Stomach (tissue), 9 donors: ENCODE measurements around the gene FAAP100. TPM values are rescaled to one million over a fixed set of nuclear protein-coding genes. Genes with fewer than 3 reads are reported as not detected.

Experiments used
- DNase-seq, 2 donors: peaks; one replicate each; pipeline versions ENCODE4 v3.0.0 to v3.0.0-alpha.2; 2013 to 2019
- H3K27ac ChIP-seq, 5 donors: fragments of 200-600 bp in 4 of 5; sonication (generic) in 4 of 5; one replicate each; pipeline ENCODE4 v1.5.1; 2013 to 2019; ENCODE audit warnings: mild to moderate bottlenecking in 1 of 5, moderate library complexity in 1 of 5
- H3K27me3 ChIP-seq, 3 donors: fragments of 200-600 bp; sonication (generic); one replicate each; pipeline ENCODE4 v1.5.1; 2017 to 2019; ENCODE audit warnings: mixed run types in 1 of 3
- H3K36me3 ChIP-seq, 4 donors: fragments of 200-600 bp; sonication (generic); 1 replicate in 3 of 4; 2 replicates in 1 of 4; pipeline ENCODE4 v1.5.1; 2016 to 2019
- H3K4me1 ChIP-seq, 4 donors: fragments of 200-600 bp; sonication (generic); one replicate each; pipeline ENCODE4 v1.5.1; 2016 to 2019
- H3K4me3 ChIP-seq, 4 donors: fragments of 200-600 bp; sonication (generic) in 3 of 4; one replicate each; pipeline ENCODE4 v1.5.1; 2016 to 2019; ENCODE audit warnings: mild to moderate bottlenecking in 1 of 4
- H3K9me3 ChIP-seq, 4 donors: fragments of 200-600 bp; sonication (generic); one replicate each; pipeline ENCODE4 v1.5.1; 2016 to 2019
- EP300 ChIP-seq: sonication (generic); formaldehyde crosslinking; IDR thresholded peaks from one replicate; pipeline ENCODE4 v1.6.1; 2017; ENCODE audit warnings: antibody characterized with exemption
- POLR2A ChIP-seq, 4 donors: fragments of 450-650 bp; IDR thresholded peaks; one replicate each; pipeline ENCODE4 v1.6.1; 2016; ENCODE audit warnings: antibody characterized with exemption in 4 of 4, control low read depth in 2 of 4, mild to moderate bottlenecking in 1 of 4, moderate library complexity in 1 of 4
- POLR2AphosphoS5 ChIP-seq, 3 donors: sonication (generic); formaldehyde crosslinking; IDR thresholded peaks; one replicate each; pipeline ENCODE4 v1.6.1; 2016; ENCODE audit warnings: antibody characterized with exemption in 3 of 3
- WGBS, 5 donors: extraction: QIAGEN DNeasy Blood & Tissue Kit in 3 of 5; methylation state at CpG; one replicate each; pipeline versions ENCODE4 v1.1.5 to v1.1.7; 2013 to 2018; 5-methylcytosine and 5-hydroxymethylcytosine counted together
- intact Hi-C: fragments of 100-400 bp; cut with DNase I; formaldehyde crosslinking; loops from one replicate; pipeline ENCODE4 v1.15.1; 2023; ENCODE audit warnings: low total_unique reads
- polyA plus RNA-seq, 3 donors: library from polyadenylated mRNA; stranded (reverse); fragments of 200-250 nt; gene quantifications; one replicate each; pipeline ENCODE4 v1.2.3, GENCODE V29; 2013
- total RNA-seq, 5 donors: library from RNA; depleted of rRNA; stranded (reverse); fragments of >200 nt; gene quantifications; one replicate each; pipeline versions ENCODE4 v1.1.0 to v1.2.3, GENCODE V29; 2014 to 2016
- TF ChIP-seq, protein P1 (sequence below), 7 experiments: fragments of 450-650 bp in 4 of 7; fragments of 200-600 bp in 3 of 7; sonication (generic) in 3 of 7; IDR thresholded peaks; one replicate each; pipeline ENCODE4 v1.5.1; 2016 to 2019; ENCODE audit warnings: antibody characterized with exemption in 7 of 7, control low read depth in 2 of 7, mild to moderate bottlenecking in 1 of 7
- donor health status: healthy with polysubstance abuse.
- donor health status: Bipolar disorder and iron deficiency.
- donor health status: healthy.

FAAP100 gene
- total and polyA plus RNA-seq, 8 donors, result 11.9 to 130 (median 24.3) TPM

DNA sequence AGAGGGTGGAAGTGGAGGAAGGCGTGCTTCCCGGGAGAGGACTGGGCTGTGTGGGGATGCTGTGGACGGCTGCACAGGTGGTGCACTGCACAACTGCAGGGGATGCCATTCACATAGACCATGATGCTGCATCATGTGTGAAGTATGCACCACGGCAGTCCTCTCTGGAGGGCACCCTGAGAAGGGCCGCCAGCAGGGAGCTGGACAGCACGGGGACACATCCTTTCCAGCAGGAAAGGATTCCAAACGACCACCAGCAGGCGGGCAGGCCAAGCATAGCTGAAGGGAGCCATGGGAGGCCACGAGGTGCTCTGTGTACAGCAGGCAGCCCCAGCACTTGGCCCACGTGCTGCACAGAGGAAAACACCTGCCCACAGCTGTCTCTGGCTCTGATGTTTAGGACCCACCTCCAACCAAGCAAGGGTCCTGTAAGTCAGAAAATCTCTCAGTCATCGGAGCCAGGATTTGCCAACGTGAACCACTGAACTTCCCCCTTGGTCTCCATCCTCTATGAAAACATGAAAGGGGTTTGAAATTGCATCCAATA is 49.6 kb downstream of the FAAP100 start:
- peaks cover 0 to 9% (median 0%) of the 10 kb centered on the region in 3 donors for H3K27me3 ChIP-seq
- H3K4me1 ChIP-seq, result no peaks in the 10 kb centered on the region
- no peak overlapping the region for H3K4me3 ChIP-seq
- H3K27ac ChIP-seq, result no peak overlapping the region
- TF ChIP-seq POLR2AphosphoS5 (IDR thresholded peaks at IDR 0.05) (no peak), POLR2A (IDR thresholded peaks at IDR 0.05) (no peak), EP300 (no peak)
- TF ChIP-seq, protein P1, sequence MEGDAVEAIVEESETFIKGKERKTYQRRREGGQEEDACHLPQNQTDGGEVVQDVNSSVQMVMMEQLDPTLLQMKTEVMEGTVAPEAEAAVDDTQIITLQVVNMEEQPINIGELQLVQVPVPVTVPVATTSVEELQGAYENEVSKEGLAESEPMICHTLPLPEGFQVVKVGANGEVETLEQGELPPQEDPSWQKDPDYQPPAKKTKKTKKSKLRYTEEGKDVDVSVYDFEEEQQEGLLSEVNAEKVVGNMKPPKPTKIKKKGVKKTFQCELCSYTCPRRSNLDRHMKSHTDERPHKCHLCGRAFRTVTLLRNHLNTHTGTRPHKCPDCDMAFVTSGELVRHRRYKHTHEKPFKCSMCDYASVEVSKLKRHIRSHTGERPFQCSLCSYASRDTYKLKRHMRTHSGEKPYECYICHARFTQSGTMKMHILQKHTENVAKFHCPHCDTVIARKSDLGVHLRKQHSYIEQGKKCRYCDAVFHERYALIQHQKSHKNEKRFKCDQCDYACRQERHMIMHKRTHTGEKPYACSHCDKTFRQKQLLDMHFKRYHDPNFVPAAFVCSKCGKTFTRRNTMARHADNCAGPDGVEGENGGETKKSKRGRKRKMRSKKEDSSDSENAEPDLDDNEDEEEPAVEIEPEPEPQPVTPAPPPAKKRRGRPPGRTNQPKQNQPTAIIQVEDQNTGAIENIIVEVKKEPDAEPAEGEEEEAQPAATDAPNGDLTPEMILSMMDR (IDR thresholded peaks at IDR 0.05), result no peak
- H3K36me3 ChIP-seq, result no peaks in the 10 kb centered on the region
- WGBS, 5 donors, result 55 to 71% (median 68%) methylated on average over 12 of the region's 12 CpGs
- no peak for DNase-seq
- H3K9me3 ChIP-seq, result no peaks in the 10 kb centered on the region
- intact Hi-C loops, result no loop called here

GRCh38 chr17:81500047-81500446 is 52.1 kb downstream of the FAAP100 start:
- WGBS, 5 donors, result 49 to 58% (median 53%) methylated on average over 7 of the region's 7 CpGs
- intact Hi-C loops, result no loop called here
- Histone ChIP-seq H3K4me1 (no peaks in the 10 kb centered on the region), H3K27me3 (peaks cover 0 to 10% (median 0%) of the 10 kb centered on the region in 3 donors), H3K9me3 (no peaks in the 10 kb centered on the region), H3K36me3 (no peaks in the 10 kb centered on the region), H3K4me3 (no peak overlapping the region), H3K27ac (no peak overlapping the region)
- no peak for DNase-seq
- no peak for TF ChIP-seq EP300
- TF ChIP-seq, protein P1 (IDR thresholded peaks at IDR 0.05), result no peak
- TF ChIP-seq POLR2AphosphoS5 (IDR thresholded peaks at IDR 0.05), result no peak
- no peak for TF ChIP-seq POLR2A (IDR thresholded peaks at IDR 0.05)

DNA sequence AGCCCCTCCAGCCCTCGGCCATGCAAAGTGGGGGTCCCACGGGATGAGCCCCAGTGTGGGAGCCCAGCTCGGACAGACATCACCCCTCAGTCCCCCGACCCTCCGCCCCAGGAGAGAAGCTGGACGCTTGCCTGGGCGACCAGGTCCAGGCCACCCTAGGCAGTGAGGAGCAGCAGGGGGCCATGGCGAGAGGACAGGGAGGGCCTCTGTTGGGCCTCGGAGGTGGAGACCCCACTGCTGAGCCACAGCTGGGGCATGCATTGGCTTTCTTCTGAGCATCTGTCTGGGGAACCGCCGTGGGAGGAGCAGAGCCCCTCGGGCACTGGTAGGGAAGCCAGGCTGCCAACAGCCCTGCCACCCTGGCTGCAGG is 52.6 kb downstream of the FAAP100 start:
- Histone ChIP-seq H3K4me1 (no peaks in the 10 kb centered on the region), H3K27ac (no peak overlapping the region), H3K36me3 (no peaks in the 10 kb centered on the region), H3K27me3 (peaks cover 0 to 15% (median 0%) of the 10 kb centered on the region in 3 donors), H3K4me3 (no peak overlapping the region), H3K9me3 (no peaks in the 10 kb centered on the region)
- DNase-seq, result no peak
- intact Hi-C loops, result loop anchor here (5.0 kb wide), 1 partner anchor 52 kb away; no protein-coding TSS in a partner anchor
- 60 to 79% (median 73%) methylated on average over 2 to 12 of the region's 12 CpGs for WGBS, 5 donors
- TF ChIP-seq POLR2A (IDR thresholded peaks at IDR 0.05) (no peak), POLR2AphosphoS5 (IDR thresholded peaks at IDR 0.05) (no peak), EP300 (no peak)
- TF ChIP-seq, protein P1 (IDR thresholded peaks at IDR 0.05), result no peak

DNA sequence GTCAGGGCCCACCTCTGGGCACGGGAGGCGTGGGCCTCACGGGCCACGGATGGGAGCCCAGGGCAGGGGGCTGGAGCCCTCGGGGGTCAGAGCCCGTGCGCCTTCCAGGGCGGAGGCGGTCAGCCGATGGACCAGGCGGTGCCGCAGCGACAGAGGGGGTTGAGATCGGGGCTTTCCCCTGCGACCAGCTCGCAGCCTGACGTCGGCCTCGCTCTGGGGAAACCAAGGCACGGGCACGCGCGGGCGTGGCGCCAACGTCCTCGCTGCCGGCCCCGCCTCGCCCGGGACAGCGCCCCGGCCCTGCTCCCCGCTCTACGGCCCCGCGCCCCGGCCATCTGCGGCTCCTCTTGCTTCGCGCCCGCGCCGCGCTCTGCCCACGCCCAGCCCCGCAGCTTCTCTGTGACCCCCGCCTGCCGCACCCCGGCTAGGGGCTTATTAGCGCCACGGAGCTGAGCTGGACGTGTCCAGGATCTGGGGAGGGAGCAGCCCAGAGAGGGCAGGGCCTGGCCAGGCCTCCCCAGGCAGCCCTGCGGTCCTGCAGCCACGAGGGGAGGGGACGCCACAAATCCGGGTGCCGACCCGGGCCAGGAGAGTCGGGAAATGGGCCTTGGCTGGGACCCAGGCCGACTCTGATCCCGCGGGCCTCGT is 53.1 kb downstream of the FAAP100 start:
- intact Hi-C loops, result loop anchor here (5.0 kb wide), 1 partner anchor 52 kb away; no protein-coding TSS in a partner anchor
- Histone ChIP-seq H3K4me3 (no peak overlapping the region), H3K4me1 (no peaks in the 10 kb centered on the region), H3K27me3 (peaks cover 0 to 16% (median 0%) of the 10 kb centered on the region in 3 donors), H3K9me3 (no peaks in the 10 kb centered on the region), H3K27ac (no peak overlapping the region), H3K36me3 (no peaks in the 10 kb centered on the region)
- TF ChIP-seq EP300, result no peak
- TF ChIP-seq, protein P1 (IDR thresholded peaks at IDR 0.05), result no peak
- TF ChIP-seq POLR2A (IDR thresholded peaks at IDR 0.05), result no peak
- TF ChIP-seq POLR2AphosphoS5 (IDR thresholded peaks at IDR 0.05), result no peak
- DNase-seq, result no peak
- 51 to 73% (median 60%) methylated on average over 32 to 64 of the region's 64 CpGs for WGBS, 5 donors
